ENCODE measurements around the gene SLC6A9. TPM values are rescaled to one million over a fixed set of nuclear protein-coding genes. Genes with fewer than 3 reads are reported as not detected.

The SLC6A9 gene
- total RNA-seq, 1 experiment from 2014 or later = 30.1 TPM

- H3K27ac Mint-ChIP-seq = peak overlapping the region; percentile 94 to 98 (median 96); a peak in 6 of 7 replicates
- WGBS (ENCODE audit: extremely low coverage, insufficient read length, low lambda C conversion rate) = no CpG with 5 or more reads among the region's 6 CpGs
Observed at GRCh38 chr1:44032170-44032790, 1.0 kb upstream of the SLC6A9 start.

More at GRCh38 chr1:44032170-44032790, 1.0 kb upstream of the SLC6A9 start:
- Histone ChIP-seq H3K4ac (ENCODE audit: low read depth, low read length) (no peak overlapping the region), H3K18ac (ENCODE audit: insufficient read length, low read depth, low read length) (no peak overlapping the region), H3K23ac (ENCODE audit: insufficient read length, low read depth, low read length) (no peak overlapping the region), H3K56ac (ENCODE audit: insufficient read length, low read depth, low read length) (no peak overlapping the region), H4K20me1 (ENCODE audit: control insufficient read depth, insufficient read depth, insufficient read length) (no peaks in the 10 kb centered on the region), H4K8ac (replicated peaks; ENCODE audit: insufficient read length, low read depth, low read length) (no peak overlapping the region), H2AFZ (ENCODE audit: low read length) (no peak overlapping the region), H2BK120ac (ENCODE audit: low read depth, low read length, poor library complexity, severe bottlenecking) (no peak overlapping the region), H4K91ac (ENCODE audit: insufficient read length, low read depth, low read length) (no peak overlapping the region), H3K27ac (ENCODE audit: insufficient read length, low read depth, low read length) (no peak overlapping the region), H2BK5ac (ENCODE audit: insufficient read length, low read length) (no peak overlapping the region), H3K79me1 (ENCODE audit: insufficient read depth, low read depth, low read length, poor library complexity, severe bottlenecking) (no peaks in the 10 kb centered on the region), H2BK20ac (ENCODE audit: low read depth, low read length, poor library complexity, severe bottlenecking) (no peak overlapping the region), H3K79me2 (ENCODE audit: insufficient read depth, low read length) (no peaks in the 10 kb centered on the region), H3K9ac (ENCODE audit: extremely low read depth, insufficient read length, low read length) (no peak overlapping the region), H3K4me2 (ENCODE audit: insufficient read depth, insufficient read length, low read length) (peak overlapping the region; percentile 42), H2AK5ac (ENCODE audit: insufficient read length, low read length) (no peak overlapping the region), H3K27me3 (ENCODE audit: insufficient read depth, low read length) (no peaks in the 10 kb centered on the region), H3T11ph (ENCODE audit: low read length) (no peak overlapping the region), H4K5ac (ENCODE audit: insufficient read length, low read depth, low read length) (no peak overlapping the region), H3K14ac (ENCODE audit: insufficient read depth, low read length) (no peak overlapping the region), H3K23me2 (ENCODE audit: insufficient read length, low read depth, low read length, poor library complexity, severe bottlenecking) (peaks cover 7% of the 10 kb centered on the region), H2BK15ac (ENCODE audit: low read depth, low read length) (no peak overlapping the region), H2BK12ac (ENCODE audit: insufficient read length, low read depth, low read length) (no peak overlapping the region), H3K9me3 (ENCODE audit: control insufficient read depth, low read depth, low read length) (no peaks in the 10 kb centered on the region), H3K4me1 (ENCODE audit: insufficient read depth, low read length) (peaks cover 9% of the 10 kb centered on the region; the same call in 1 of the 2 replicates)
- peaks cover 42 to 43% of the 10 kb centered on the region in 2 experiments for H3K4me1 Mint-ChIP-seq
- peak; percentile 42 for DNase-seq
- TF ChIP-seq, protein P1, sequence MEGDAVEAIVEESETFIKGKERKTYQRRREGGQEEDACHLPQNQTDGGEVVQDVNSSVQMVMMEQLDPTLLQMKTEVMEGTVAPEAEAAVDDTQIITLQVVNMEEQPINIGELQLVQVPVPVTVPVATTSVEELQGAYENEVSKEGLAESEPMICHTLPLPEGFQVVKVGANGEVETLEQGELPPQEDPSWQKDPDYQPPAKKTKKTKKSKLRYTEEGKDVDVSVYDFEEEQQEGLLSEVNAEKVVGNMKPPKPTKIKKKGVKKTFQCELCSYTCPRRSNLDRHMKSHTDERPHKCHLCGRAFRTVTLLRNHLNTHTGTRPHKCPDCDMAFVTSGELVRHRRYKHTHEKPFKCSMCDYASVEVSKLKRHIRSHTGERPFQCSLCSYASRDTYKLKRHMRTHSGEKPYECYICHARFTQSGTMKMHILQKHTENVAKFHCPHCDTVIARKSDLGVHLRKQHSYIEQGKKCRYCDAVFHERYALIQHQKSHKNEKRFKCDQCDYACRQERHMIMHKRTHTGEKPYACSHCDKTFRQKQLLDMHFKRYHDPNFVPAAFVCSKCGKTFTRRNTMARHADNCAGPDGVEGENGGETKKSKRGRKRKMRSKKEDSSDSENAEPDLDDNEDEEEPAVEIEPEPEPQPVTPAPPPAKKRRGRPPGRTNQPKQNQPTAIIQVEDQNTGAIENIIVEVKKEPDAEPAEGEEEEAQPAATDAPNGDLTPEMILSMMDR (conservative IDR thresholded peaks at IDR 0.05) = no peak
- peak overlapping the region; percentile 91 to 96 for H3K4me3 Mint-ChIP-seq
- H3K36me3 Mint-ChIP-seq (ENCODE audit: insufficient read depth in 1 of 3, low read depth in 3 of 3) = peaks cover 4 to 11% (median 5%) of the 10 kb centered on the region in 3 experiments; a peak in 4 of 7 replicates
- no peaks in the 10 kb centered on the region for H3K9me3 Mint-ChIP-seq
- H3K27me3 Mint-ChIP-seq (ENCODE audit: low read depth) = peaks cover 7% of the 10 kb centered on the region

Measured in H9 (cell line).